H9 (cell line): ENCODE results near the gene SCAP. TPM values are rescaled to one million over a fixed set of nuclear protein-coding genes. Genes with fewer than 3 reads are reported as not detected.

ENCODE experiments used
- DNase-seq: peaks from one replicate; pipeline ENCODE4 v3.0.0-alpha.2; 2017
- H2AFZ ChIP-seq: one replicate; pipeline ENCODE4 v1.6.1; 2013; ENCODE audit warnings: mild to moderate bottlenecking, low read length, control low read depth, moderate library complexity
- H2AK5ac ChIP-seq: 2 replicates; pipeline ENCODE4 v1.6.1; 2013; ENCODE audit warnings: low read length, control low read depth, mixed read lengths; ENCODE audit not compliant: insufficient read length
- H2BK120ac ChIP-seq: one replicate; pipeline ENCODE4 v1.6.1; 2013; ENCODE audit warnings: low read depth, mild to moderate bottlenecking, low read length, control low read depth, inconsistent platforms; ENCODE audit not compliant: poor library complexity, severe bottlenecking
- H2BK12ac ChIP-seq: 2 replicates; pipeline ENCODE4 v1.6.1; 2013; ENCODE audit warnings: low read length, control low read depth, mixed read lengths, low read depth; ENCODE audit not compliant: insufficient read length
- H2BK15ac ChIP-seq: 2 replicates; pipeline ENCODE4 v1.6.1; 2013; ENCODE audit warnings: low read depth, low read length, control low read depth
- H2BK20ac ChIP-seq: one replicate; pipeline ENCODE4 v1.6.1; 2013; ENCODE audit warnings: low read depth, mild to moderate bottlenecking, low read length, control low read depth, inconsistent platforms; ENCODE audit not compliant: poor library complexity, severe bottlenecking
- H2BK5ac ChIP-seq: 2 replicates; pipeline ENCODE4 v1.6.1; 2013; ENCODE audit warnings: low read length, control low read depth, mixed read lengths; ENCODE audit not compliant: insufficient read length
- H3K14ac ChIP-seq: 2 replicates; pipeline ENCODE4 v1.6.1; 2013; ENCODE audit warnings: low read length, control low read depth; ENCODE audit not compliant: insufficient read depth
- H3K18ac ChIP-seq: 2 replicates; pipeline ENCODE4 v1.6.1; 2013; ENCODE audit warnings: low read depth, mild to moderate bottlenecking, mixed read lengths, low read length, control low read depth; ENCODE audit not compliant: insufficient read length
- H3K23ac ChIP-seq: 2 replicates; pipeline ENCODE4 v1.6.1; 2013; ENCODE audit warnings: low read length, control low read depth, mixed read lengths, low read depth; ENCODE audit not compliant: insufficient read length
- H3K23me2 ChIP-seq: 2 replicates; pipeline ENCODE4 v1.6.1; 2013; ENCODE audit warnings: low read depth, mild to moderate bottlenecking, mixed read lengths, low read length, control low read depth; ENCODE audit not compliant: insufficient read length, poor library complexity, severe bottlenecking
- H3K27ac ChIP-seq: 2 replicates; pipeline ENCODE4 v1.5.1; 2013; ENCODE audit warnings: low read length, control low read depth, mixed read lengths, low read depth; ENCODE audit not compliant: insufficient read length
- H3K27me3 ChIP-seq: 2 replicates; pipeline ENCODE4 v1.6.1; 2013; ENCODE audit warnings: low read length, control low read depth, inconsistent platforms; ENCODE audit not compliant: insufficient read depth
- H3K4ac ChIP-seq: 2 replicates; pipeline ENCODE4 v1.6.1; 2013; ENCODE audit warnings: low read depth, mild to moderate bottlenecking, control low read depth, inconsistent platforms, low read length, moderate library complexity
- H3K4me1 ChIP-seq: 2 replicates; pipeline ENCODE4 v1.6.1; 2013; ENCODE audit warnings: low read length, control low read depth, inconsistent platforms; ENCODE audit not compliant: insufficient read depth
- H3K4me2 ChIP-seq: 2 replicates; pipeline ENCODE4 v1.6.1; 2013; ENCODE audit warnings: low read length, control low read depth, mixed read lengths; ENCODE audit not compliant: insufficient read length, insufficient read depth
- H3K56ac ChIP-seq: 2 replicates; pipeline ENCODE4 v1.6.1; 2013; ENCODE audit warnings: low read depth, mild to moderate bottlenecking, mixed read lengths, low read length, control low read depth; ENCODE audit not compliant: insufficient read length
- H3K79me1 ChIP-seq: 2 replicates; pipeline ENCODE4 v1.6.1; 2013; ENCODE audit warnings: low read depth, mild to moderate bottlenecking, moderate library complexity, low read length, control low read depth, inconsistent platforms; ENCODE audit not compliant: insufficient read depth, poor library complexity, severe bottlenecking
- H3K79me2 ChIP-seq: 2 replicates; pipeline ENCODE4 v1.6.1; 2013; ENCODE audit warnings: low read length, control low read depth, inconsistent platforms; ENCODE audit not compliant: insufficient read depth
- H3K9ac ChIP-seq: 2 replicates; pipeline ENCODE4 v1.6.1; 2013; ENCODE audit warnings: low read length, control low read depth, mixed read lengths; ENCODE audit not compliant: insufficient read length; ENCODE audit errors: extremely low read depth
- H3K9me3 ChIP-seq: one replicate; pipeline ENCODE4 v1.6.1; 2013; ENCODE audit warnings: low read depth, low read length, inconsistent platforms; ENCODE audit not compliant: control insufficient read depth
- H3T11ph ChIP-seq: one replicate; pipeline ENCODE4 v1.6.1; 2013; ENCODE audit warnings: mild to moderate bottlenecking, low read length, control low read depth, inconsistent platforms
- H4K20me1 ChIP-seq: one replicate; pipeline ENCODE4 v1.6.1; 2013; ENCODE audit not compliant: control insufficient read depth, insufficient read length, insufficient read depth
- H4K5ac ChIP-seq: 2 replicates; pipeline ENCODE4 v1.6.1; 2013; ENCODE audit warnings: low read depth, mild to moderate bottlenecking, mixed read lengths, low read length, control low read depth; ENCODE audit not compliant: insufficient read length
- H4K8ac ChIP-seq: replicated peaks from 2 replicates; pipeline ENCODE4 v1.6.1; 2013; ENCODE audit warnings: low read length, control low read depth, mixed read lengths, low read depth; ENCODE audit not compliant: insufficient read length
- H4K91ac ChIP-seq: 2 replicates; pipeline ENCODE4 v1.6.1; 2013; ENCODE audit warnings: low read depth, mild to moderate bottlenecking, moderate library complexity, mixed read lengths, low read length, control low read depth; ENCODE audit not compliant: insufficient read length
- H3K27ac Mint-ChIP-seq, 3 experiments: 2 replicates in 2 of 3; 3 replicates in 1 of 3; pipeline ENCODE4 v1.8.0; 2020 to 2021; ENCODE audit warnings: mixed read lengths in 3 of 3, mild to moderate bottlenecking in 1 of 3, moderate library complexity in 1 of 3
- H3K27me3 Mint-ChIP-seq: 2 replicates; pipeline ENCODE4 v1.8.0; 2021; ENCODE audit warnings: low read depth, mild to moderate bottlenecking, moderate library complexity, mixed read lengths
- H3K36me3 Mint-ChIP-seq, 3 experiments: 2 replicates in 2 of 3; 3 replicates in 1 of 3; pipeline ENCODE4 v1.8.0; 2020 to 2021; ENCODE audit warnings: low read depth in 3 of 3, mixed read lengths in 3 of 3; ENCODE audit not compliant: insufficient read depth in 1 of 3
- H3K4me1 Mint-ChIP-seq, 2 experiments: 2 replicates each; pipeline ENCODE4 v1.8.0; 2020; ENCODE audit warnings: mixed read lengths in 2 of 2
- H3K4me3 Mint-ChIP-seq, 2 experiments: 2 replicates in 1 of 2; 3 replicates in 1 of 2; pipeline ENCODE4 v1.8.0; 2020 to 2021; ENCODE audit warnings: mild to moderate bottlenecking in 2 of 2, mixed read lengths in 2 of 2, moderate library complexity in 1 of 2
- H3K9me3 Mint-ChIP-seq, 2 experiments: 2 replicates in 1 of 2; 3 replicates in 1 of 2; pipeline ENCODE4 v1.8.0; 2020; ENCODE audit warnings: mild to moderate bottlenecking in 2 of 2, mixed read lengths in 2 of 2, moderate library complexity in 1 of 2
- CTCF ChIP-seq: fragments of 200-600 bp; sonication (generic); conservative IDR thresholded peaks from 3 replicates; pipeline ENCODE4 v1.8.0; 2021; ENCODE audit warnings: antibody characterized with exemption, mild to moderate bottlenecking
- WGBS: extraction: QIAGEN DNeasy Blood & Tissue Kit; methylation state at CpG from one replicate; pipeline ENCODE4 v1.1.7; 2013; ENCODE audit warnings: missing lambda C conversion rate, low lambda C conversion rate, mixed read lengths; ENCODE audit not compliant: insufficient read length; ENCODE audit errors: extremely low coverage; 5-methylcytosine and 5-hydroxymethylcytosine counted together
- total RNA-seq: library from RNA; stranded (reverse); gene quantifications from 2 replicates; pipeline ENCODE4 v1.2.1, GENCODE V29; 2021

The SCAP gene
- total RNA-seq, 1 experiment from 2014 or later = 104 TPM

GRCh38 chr3:47420511-47421484 is 54.9 kb downstream of the SCAP start:
- Histone ChIP-seq H3T11ph (no peak overlapping the region), H3K4ac (no peak overlapping the region), H4K5ac (no peak overlapping the region), H3K9ac (no peak overlapping the region), H2BK5ac (no peak overlapping the region), H2BK20ac (no peak overlapping the region), H3K23ac (no peak overlapping the region), H3K14ac (no peak overlapping the region), H4K8ac (no peak overlapping the region), H2BK120ac (no peak overlapping the region), H3K18ac (peak overlapping the region; percentile 51), H2AK5ac (no peak overlapping the region), H2BK15ac (no peak overlapping the region), H3K79me1 (no peaks in the 10 kb centered on the region), H4K20me1 (peaks cover 2% of the 10 kb centered on the region), H3K4me2 (no peak overlapping the region), H3K56ac (no peak overlapping the region), H3K27me3 (no peaks in the 10 kb centered on the region), H2BK12ac (no peak overlapping the region), H3K4me1 (no peaks in the 10 kb centered on the region), H2AFZ (no peak overlapping the region), H3K79me2 (no peaks in the 10 kb centered on the region), H3K23me2 (no peaks in the 10 kb centered on the region), H3K9me3 (no peaks in the 10 kb centered on the region), H3K27ac (peak overlapping the region; percentile 15), H4K91ac (no peak overlapping the region)
- peak; percentile 93 for DNase-seq
- Mint-ChIP-seq H3K27ac (peak overlapping the region; percentile 86 to 99 (median 97)), H3K9me3 (peaks cover 0 to 9% of the 10 kb centered on the region in 2 experiments; a peak in 4 of 5 replicates), H3K36me3 (peaks cover 24 to 55% (median 48%) of the 10 kb centered on the region in 3 experiments), H3K27me3 (no peaks in the 10 kb centered on the region; the same call in 1 of the 2 replicates), H3K4me1 (peaks cover 10 to 17% of the 10 kb centered on the region in 2 experiments), H3K4me3 (no peak overlapping the region; a peak in 1 of 5 replicates)
- WGBS = no CpG with 5 or more reads among the region's 29 CpGs
- TF ChIP-seq CTCF = peak; percentile 96
